Colonic mucosa (tissue), 4 donors: Measurements from ENCODE around the gene TNRC6A. TPM values are rescaled to one million over a fixed set of nuclear protein-coding genes. Genes with fewer than 3 reads are reported as not detected.

ENCODE experiments used
- DNase-seq: peaks from one replicate; pipeline ENCODE4 v3.0.0-alpha.2; 2020
- H3K27ac ChIP-seq: fragments of 200-600 bp; one replicate; pipeline ENCODE4 v1.8.0; 2021
- H3K27me3 ChIP-seq: fragments of 200-600 bp; one replicate; pipeline ENCODE4 v1.8.0; 2021
- H3K36me3 ChIP-seq: fragments of 200-600 bp; one replicate; pipeline ENCODE4 v1.8.0; 2021
- H3K4me1 ChIP-seq: fragments of 200-600 bp; one replicate; pipeline ENCODE4 v1.8.0; 2021; ENCODE audit warnings: mild to moderate bottlenecking
- H3K4me3 ChIP-seq: fragments of 200-600 bp; one replicate; pipeline ENCODE4 v1.8.0; 2021
- H3K9ac ChIP-seq, 2 donors: one replicate each; pipeline ENCODE4 v1.7.0; 2013; ENCODE audit warnings: control low read depth in 2 of 2, low read depth in 2 of 2, low read length in 2 of 2
- H3K9me3 ChIP-seq: fragments of 200-600 bp; one replicate; pipeline ENCODE4 v1.8.0; 2021
- CTCF ChIP-seq: fragments of 200-600 bp; IDR thresholded peaks from one replicate; pipeline ENCODE4 v1.8.0; 2022; ENCODE audit warnings: antibody characterized with exemption, mild to moderate bottlenecking
- intact Hi-C: fragments of 100-400 bp; cut with DNase I; formaldehyde crosslinking; loops from one replicate; pipeline ENCODE4 v1.14.1; 2022
- total RNA-seq, 2 donors: library from RNA; stranded (reverse); fragmentation: NEBNext Ultra II Directional in 1 of 2; extraction: Animal tissue kit (Norgen Biotek cat#: 25700) in 1 of 2; gene quantifications; one replicate each; pipeline ENCODE4 v1.2.1, GENCODE V29; 2021
- donor health status: healthy.
- donor health status: DM: no; HTN: no; CAD: no.
- donor health status: DM: no; HTN: no; CAD: no.

Gene TNRC6A
- total RNA-seq, 2 donors from 2014 or later: 32.8 to 33.2 TPM

DNA sequence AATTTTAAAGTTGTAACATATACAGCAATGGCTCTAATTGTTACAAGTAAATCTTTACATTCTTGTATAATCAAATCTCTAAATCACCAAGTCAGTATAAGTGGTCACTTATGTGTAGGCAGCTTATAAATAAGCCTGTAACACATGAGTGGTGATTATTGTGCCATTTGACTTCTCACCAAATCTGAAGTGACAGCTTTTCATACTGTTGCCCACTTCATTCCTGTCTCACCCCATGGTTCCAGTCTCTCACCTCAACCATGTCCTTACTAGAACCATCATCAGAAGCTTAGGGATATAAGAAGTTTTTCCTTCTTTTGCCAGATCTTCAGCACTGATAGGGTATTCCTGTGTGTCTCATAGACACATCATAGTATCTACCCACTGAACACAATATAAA lies 23.5 kb downstream of the TNRC6A start:
- Histone ChIP-seq H3K9me3 (no peaks in the 10 kb centered on the region), H3K9ac (no peak overlapping the region), H3K4me1 (no peaks in the 10 kb centered on the region), H3K27me3 (no peaks in the 10 kb centered on the region), H3K27ac (no peak overlapping the region), H3K4me3 (no peak overlapping the region), H3K36me3 (no peaks in the 10 kb centered on the region)
- intact Hi-C loops: no loop called here
- DNase-seq: no peak
- TF ChIP-seq CTCF: no peak

GRCh38 chr16:24753437-24753836 lies 24.0 kb downstream of the TNRC6A start:
- Histone ChIP-seq H3K36me3 (no peaks in the 10 kb centered on the region), H3K9me3 (no peaks in the 10 kb centered on the region), H3K27me3 (no peaks in the 10 kb centered on the region), H3K4me1 (no peaks in the 10 kb centered on the region), H3K9ac (no peak overlapping the region), H3K27ac (no peak overlapping the region), H3K4me3 (no peak overlapping the region)
- intact Hi-C loops: no loop called here
- TF ChIP-seq CTCF: no peak
- no peak for DNase-seq

DNA sequence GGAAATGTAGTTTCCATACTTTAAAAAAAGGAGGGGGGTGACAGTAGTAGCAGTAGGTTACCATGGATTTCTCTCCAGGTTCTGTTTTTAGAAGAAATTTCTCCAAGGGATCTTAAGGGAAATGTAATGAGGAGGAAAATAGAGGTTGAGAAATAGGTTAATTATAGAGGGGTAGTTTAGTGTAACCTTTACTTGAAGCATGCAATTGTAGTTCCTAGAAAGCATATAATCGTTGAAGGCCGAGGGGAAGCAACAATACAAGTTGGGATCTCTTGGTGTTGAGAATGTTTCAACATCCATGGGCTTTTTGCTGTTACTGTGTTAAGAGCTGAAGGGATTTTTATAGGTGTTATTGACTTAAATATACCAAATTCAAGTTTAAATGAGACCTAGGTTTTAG lies 25.1 kb downstream of the TNRC6A start:
- no peak for TF ChIP-seq CTCF

GRCh38 chr16:24755201-24755874 lies 25.9 kb downstream of the TNRC6A start:
- TF ChIP-seq CTCF: no peak
- no peak overlapping the region for H3K27ac ChIP-seq
- intact Hi-C loops: no loop called here
- no peaks in the 10 kb centered on the region for H3K9me3 ChIP-seq
- no peak overlapping the region for H3K9ac ChIP-seq
- DNase-seq: no peak
- no peak overlapping the region for H3K4me3 ChIP-seq
- no peaks in the 10 kb centered on the region for H3K4me1 ChIP-seq
- no peaks in the 10 kb centered on the region for H3K27me3 ChIP-seq
- H3K36me3 ChIP-seq: no peaks in the 10 kb centered on the region

More for the DNA sequence above, 25.1 kb downstream of the TNRC6A start:
- Histone ChIP-seq H3K4me1 (no peaks in the 10 kb centered on the region), H3K9me3 (no peaks in the 10 kb centered on the region), H3K36me3 (no peaks in the 10 kb centered on the region), H3K4me3 (no peak overlapping the region), H3K9ac (no peak overlapping the region), H3K27ac (no peak overlapping the region), H3K27me3 (no peaks in the 10 kb centered on the region)
- DNase-seq: no peak
- intact Hi-C loops: no loop called here

GRCh38 chr16:24758373-24758772 lies 28.9 kb downstream of the TNRC6A start:
- H3K27ac ChIP-seq: no peak overlapping the region
- no peak for TF ChIP-seq CTCF
- no peak for DNase-seq
- H3K27me3 ChIP-seq: no peaks in the 10 kb centered on the region
- H3K4me1 ChIP-seq: no peaks in the 10 kb centered on the region
- H3K9me3 ChIP-seq: no peaks in the 10 kb centered on the region
- intact Hi-C loops: no loop called here
- H3K9ac ChIP-seq: no peak overlapping the region
- no peaks in the 10 kb centered on the region for H3K36me3 ChIP-seq
- no peak overlapping the region for H3K4me3 ChIP-seq
